GM12878 (cell line): ENCODE results near the gene MED13. TPM values are rescaled to one million over a fixed set of nuclear protein-coding genes. Genes with fewer than 3 reads are reported as not detected.

Experiments
- ATF3 ChIP-seq: IDR thresholded peaks from 2 replicates; pipeline ENCODE4 v1.6.1; 2011; ENCODE audit warnings: low read depth, mild to moderate bottlenecking, low read length, moderate library complexity, borderline replicate concordance; ENCODE audit errors: extremely low read depth
- CBX5 ChIP-seq: sonication (generic); IDR thresholded peaks from 2 replicates; pipeline ENCODE4 v1.6.1; 2016; ENCODE audit warnings: low read depth, moderate library complexity, mild to moderate bottlenecking, inconsistent platforms
- HDAC6 ChIP-seq: fragments of 200-600 bp; sonication (generic); IDR thresholded peaks from one replicate; pipeline ENCODE4 v1.8.0; 2017; ENCODE audit warnings: antibody characterized with exemption; ENCODE audit not compliant: unreplicated experiment
- JUND ChIP-seq: IDR thresholded peaks from 2 replicates; pipeline ENCODE4 v1.6.1; 2012; ENCODE audit warnings: low read depth, mild to moderate bottlenecking, low read length, improper control_type of control experiment, moderate library complexity
- MEF2A ChIP-seq: IDR thresholded peaks from 2 replicates; pipeline ENCODE4 v1.6.1; 2011; ENCODE audit warnings: low read depth, mild to moderate bottlenecking, low read length, moderate library complexity; ENCODE audit not compliant: insufficient read depth
- MTA2 ChIP-seq: fragments of 450-650 bp; IDR thresholded peaks from 2 replicates; pipeline ENCODE4 v1.6.1; 2016; ENCODE audit warnings: low read depth, mild to moderate bottlenecking, moderate library complexity
- NBN ChIP-seq: fragments of 450-650 bp; IDR thresholded peaks from 2 replicates; pipeline ENCODE4 v1.6.1; 2016
- NR2F1 ChIP-seq: fragments of 450-650 bp; conservative IDR thresholded peaks from 2 replicates; pipeline ENCODE4 v1.6.1; 2017; ENCODE audit warnings: mild to moderate bottlenecking
- PAX8 ChIP-seq: fragments of 450-650 bp; IDR thresholded peaks from 2 replicates; pipeline ENCODE4 v1.6.1; 2017; ENCODE audit warnings: mild to moderate bottlenecking, moderate library complexity
- POU2F2 ChIP-seq: IDR thresholded peaks from 3 replicates; pipeline ENCODE4 v1.6.1; 2011; ENCODE audit warnings: low read depth, mild to moderate bottlenecking, low read length, borderline replicate concordance
- RAD21 ChIP-seq: IDR thresholded peaks from 2 replicates; pipeline ENCODE4 v1.6.1; 2011; ENCODE audit warnings: mild to moderate bottlenecking, low read depth, low read length, moderate library complexity; ENCODE audit not compliant: insufficient read depth
- RAD51 ChIP-seq: fragments of 450-650 bp; IDR thresholded peaks from 2 replicates; pipeline ENCODE4 v1.6.1; 2016; ENCODE audit warnings: moderate library complexity, mild to moderate bottlenecking, inconsistent platforms
- SKIL ChIP-seq: fragments of 450-650 bp; IDR thresholded peaks from 2 replicates; pipeline ENCODE4 v1.6.1; 2017; ENCODE audit warnings: mild to moderate bottlenecking, low read depth, inconsistent platforms; ENCODE audit not compliant: poor library complexity, severe bottlenecking
- SPI1 ChIP-seq: IDR thresholded peaks from 2 replicates; pipeline ENCODE4 v1.6.1; 2011; ENCODE audit warnings: low read depth, mild to moderate bottlenecking, low read length, moderate library complexity, borderline replicate concordance; ENCODE audit not compliant: insufficient read depth
- WRNIP1 ChIP-seq: IDR thresholded peaks from 2 replicates; pipeline ENCODE4 v1.6.1; 2011; ENCODE audit warnings: low read depth, low read length, improper control_type of control experiment, borderline replicate concordance
- ZNF384 ChIP-seq: IDR thresholded peaks from 2 replicates; pipeline ENCODE4 v1.6.1; 2012; ENCODE audit warnings: low read depth, mild to moderate bottlenecking, low read length, improper control_type of control experiment, borderline replicate concordance
- polyA plus RNA-seq, 11 experiments: library from polyadenylated mRNA; depleted of rRNA in 4 of 11; unstranded in 6 of 11; stranded (reverse) in 5 of 11; fragments of >200 nt; fragmentation: Nextera tagmentation in 4 of 11; fragmentation: Illumina TruSeq in 1 of 11; extraction: Ambion mirVana in 4 of 11; extraction: Trizol in 1 of 11; gene quantifications; 1 replicate in 1 of 11; 2 replicates in 10 of 11; pipeline versions ENCODE4 v1.2.1 to v1.2.3, GENCODE V29; 2011 to 2016; ENCODE audit warnings: inconsistent platforms in 2 of 11, missing spikeins in 2 of 11, low read depth in 1 of 11
- total RNA-seq, 4 experiments: library from RNA; depleted of rRNA in 3 of 4; stranded (reverse); fragments of >200 nt in 3 of 4; fragmentation: Illumina TruSeq in 1 of 4; extraction: Trizol in 1 of 4; gene quantifications; 2 replicates each; pipeline versions ENCODE4 v1.2.1 to v1.2.3, GENCODE V29; 2013 to 2021
- TF ChIP-seq, protein P1 (sequence below): fragments of 450-650 bp; IDR thresholded peaks from 2 replicates; pipeline ENCODE4 v1.6.1; 2018; ENCODE audit warnings: borderline replicate concordance, mild to moderate bottlenecking; ENCODE audit not compliant: partially characterized antibody
- TF ChIP-seq, protein P2 (sequence below): fragments of 450-650 bp; IDR thresholded peaks from 2 replicates; pipeline ENCODE4 v1.6.1; 2017; ENCODE audit warnings: mild to moderate bottlenecking, moderate library complexity
- TF ChIP-seq, protein P3 (sequence below): fragments of 450-650 bp; IDR thresholded peaks from 2 replicates; pipeline ENCODE4 v1.6.1; 2016; ENCODE audit warnings: mild to moderate bottlenecking

Gene MED13
- total and polyA plus RNA-seq, 10 of the 15 experiments (the other 5 are each of a cell fraction or from before 2014, with no cell fraction given) = 4.6 to 49.7 (median 21.3) TPM

GRCh38 chr17:62109378-62109902 lies 44.4 kb upstream of the MED13 start (continued):
- TF ChIP-seq, protein P1, sequence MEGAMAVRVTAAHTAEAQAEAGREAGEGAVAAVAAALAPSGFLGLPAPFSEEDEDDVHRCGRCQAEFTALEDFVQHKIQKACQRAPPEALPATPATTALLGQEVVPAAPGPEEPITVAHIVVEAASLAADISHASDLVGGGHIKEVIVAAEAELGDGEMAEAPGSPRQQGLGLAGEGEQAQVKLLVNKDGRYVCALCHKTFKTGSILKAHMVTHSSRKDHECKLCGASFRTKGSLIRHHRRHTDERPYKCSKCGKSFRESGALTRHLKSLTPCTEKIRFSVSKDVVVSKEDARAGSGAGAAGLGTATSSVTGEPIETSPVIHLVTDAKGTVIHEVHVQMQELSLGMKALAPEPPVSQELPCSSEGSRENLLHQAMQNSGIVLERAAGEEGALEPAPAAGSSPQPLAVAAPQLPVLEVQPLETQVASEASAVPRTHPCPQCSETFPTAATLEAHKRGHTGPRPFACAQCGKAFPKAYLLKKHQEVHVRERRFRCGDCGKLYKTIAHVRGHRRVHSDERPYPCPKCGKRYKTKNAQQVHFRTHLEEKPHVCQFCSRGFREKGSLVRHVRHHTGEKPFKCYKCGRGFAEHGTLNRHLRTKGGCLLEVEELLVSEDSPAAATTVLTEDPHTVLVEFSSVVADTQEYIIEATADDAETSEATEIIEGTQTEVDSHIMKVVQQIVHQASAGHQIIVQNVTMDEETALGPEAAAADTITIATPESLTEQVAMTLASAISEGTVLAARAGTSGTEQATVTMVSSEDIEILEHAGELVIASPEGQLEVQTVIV = no peak
- 0 out of 2 replicates have a peak, but pooled peaks have one; percentile 26 for TF ChIP-seq NBN
- no peak for TF ChIP-seq PAX8
- peak; percentile 54 for TF ChIP-seq SKIL
- peak; percentile 100 for TF ChIP-seq RAD21
- TF ChIP-seq WRNIP1 = 0 out of 2 replicates have a peak, but pooled peaks have one; percentile 49
- TF ChIP-seq, protein P2, sequence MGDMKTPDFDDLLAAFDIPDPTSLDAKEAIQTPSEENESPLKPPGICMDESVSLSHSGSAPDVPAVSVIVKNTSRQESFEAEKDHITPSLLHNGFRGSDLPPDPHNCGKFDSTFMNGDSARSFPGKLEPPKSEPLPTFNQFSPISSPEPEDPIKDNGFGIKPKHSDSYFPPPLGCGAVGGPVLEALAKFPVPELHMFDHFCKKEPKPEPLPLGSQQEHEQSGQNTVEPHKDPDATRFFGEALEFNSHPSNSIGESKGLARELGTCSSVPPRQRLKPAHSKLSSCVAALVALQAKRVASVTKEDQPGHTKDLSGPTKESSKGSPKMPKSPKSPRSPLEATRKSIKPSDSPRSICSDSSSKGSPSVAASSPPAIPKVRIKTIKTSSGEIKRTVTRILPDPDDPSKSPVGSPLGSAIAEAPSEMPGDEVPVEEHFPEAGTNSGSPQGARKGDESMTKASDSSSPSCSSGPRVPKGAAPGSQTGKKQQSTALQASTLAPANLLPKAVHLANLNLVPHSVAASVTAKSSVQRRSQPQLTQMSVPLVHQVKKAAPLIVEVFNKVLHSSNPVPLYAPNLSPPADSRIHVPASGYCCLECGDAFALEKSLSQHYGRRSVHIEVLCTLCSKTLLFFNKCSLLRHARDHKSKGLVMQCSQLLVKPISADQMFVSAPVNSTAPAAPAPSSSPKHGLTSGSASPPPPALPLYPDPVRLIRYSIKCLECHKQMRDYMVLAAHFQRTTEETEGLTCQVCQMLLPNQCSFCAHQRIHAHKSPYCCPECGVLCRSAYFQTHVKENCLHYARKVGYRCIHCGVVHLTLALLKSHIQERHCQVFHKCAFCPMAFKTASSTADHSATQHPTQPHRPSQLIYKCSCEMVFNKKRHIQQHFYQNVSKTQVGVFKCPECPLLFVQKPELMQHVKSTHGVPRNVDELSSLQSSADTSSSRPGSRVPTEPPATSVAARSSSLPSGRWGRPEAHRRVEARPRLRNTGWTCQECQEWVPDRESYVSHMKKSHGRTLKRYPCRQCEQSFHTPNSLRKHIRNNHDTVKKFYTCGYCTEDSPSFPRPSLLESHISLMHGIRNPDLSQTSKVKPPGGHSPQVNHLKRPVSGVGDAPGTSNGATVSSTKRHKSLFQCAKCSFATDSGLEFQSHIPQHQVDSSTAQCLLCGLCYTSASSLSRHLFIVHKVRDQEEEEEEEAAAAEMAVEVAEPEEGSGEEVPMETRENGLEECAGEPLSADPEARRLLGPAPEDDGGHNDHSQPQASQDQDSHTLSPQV = peak; percentile 77; the same call in 1 of the 2 replicates
- TF ChIP-seq, protein P3, sequence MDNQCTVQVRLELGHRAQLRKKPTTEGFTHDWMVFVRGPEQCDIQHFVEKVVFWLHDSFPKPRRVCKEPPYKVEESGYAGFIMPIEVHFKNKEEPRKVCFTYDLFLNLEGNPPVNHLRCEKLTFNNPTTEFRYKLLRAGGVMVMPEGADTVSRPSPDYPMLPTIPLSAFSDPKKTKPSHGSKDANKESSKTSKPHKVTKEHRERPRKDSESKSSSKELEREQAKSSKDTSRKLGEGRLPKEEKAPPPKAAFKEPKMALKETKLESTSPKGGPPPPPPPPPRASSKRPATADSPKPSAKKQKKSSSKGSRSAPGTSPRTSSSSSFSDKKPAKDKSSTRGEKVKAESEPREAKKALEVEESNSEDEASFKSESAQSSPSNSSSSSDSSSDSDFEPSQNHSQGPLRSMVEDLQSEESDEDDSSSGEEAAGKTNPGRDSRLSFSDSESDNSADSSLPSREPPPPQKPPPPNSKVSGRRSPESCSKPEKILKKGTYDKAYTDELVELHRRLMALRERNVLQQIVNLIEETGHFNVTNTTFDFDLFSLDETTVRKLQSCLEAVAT = 0 out of 2 replicates have a peak, but pooled peaks have one; percentile 6
- TF ChIP-seq ZNF384 = no peak
- no peak for TF ChIP-seq RAD51
- peak; percentile 70; the same call in 1 of the 2 replicates for TF ChIP-seq MEF2A
- 0 out of 2 replicates have a peak, but pooled peaks have one; percentile 13 for TF ChIP-seq NR2F1
- TF ChIP-seq JUND = no peak
- TF ChIP-seq MTA2 = no peak
- TF ChIP-seq SPI1 = no peak
- TF ChIP-seq POU2F2 = peak; percentile 83; the same call in 2 of the 3 replicates
- no peak for TF ChIP-seq HDAC6
- TF ChIP-seq ATF3 = 0 out of 2 replicates have a peak, but pooled peaks have one; percentile 32
- TF ChIP-seq CBX5 = peak; percentile 70; the same call in 1 of the 2 replicates
